HG03457 (cell line): Measurements from ENCODE around the gene USP17L22.
"Not testable (repeated sequence)": the region's sequence is repeated elsewhere in the genome, so short reads cannot be mapped to it uniquely, and the experiment has no call there.

Experiments
- ATAC-seq: cut with Tn5 transposase; IDR thresholded peaks from one replicate; pipeline ENCODE4 v1.9.1; 2021; ENCODE audit warnings: moderate number of reproducible peaks; ENCODE audit not compliant: unreplicated experiment

USP17L22 gene, protein sequence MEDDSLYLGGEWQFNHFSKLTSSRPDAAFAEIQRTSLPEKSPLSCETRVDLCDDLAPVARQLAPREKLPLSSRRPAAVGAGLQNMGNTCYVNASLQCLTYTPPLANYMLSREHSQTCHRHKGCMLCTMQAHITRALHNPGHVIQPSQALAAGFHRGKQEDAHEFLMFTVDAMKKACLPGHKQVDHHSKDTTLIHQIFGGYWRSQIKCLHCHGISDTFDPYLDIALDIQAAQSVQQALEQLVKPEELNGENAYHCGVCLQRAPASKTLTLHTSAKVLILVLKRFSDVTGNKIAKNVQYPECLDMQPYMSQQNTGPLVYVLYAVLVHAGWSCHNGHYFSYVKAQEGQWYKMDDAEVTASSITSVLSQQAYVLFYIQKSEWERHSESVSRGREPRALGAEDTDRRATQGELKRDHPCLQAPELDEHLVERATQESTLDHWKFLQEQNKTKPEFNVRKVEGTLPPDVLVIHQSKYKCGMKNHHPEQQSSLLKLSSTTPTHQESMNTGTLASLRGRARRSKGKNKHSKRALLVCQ

DNA sequence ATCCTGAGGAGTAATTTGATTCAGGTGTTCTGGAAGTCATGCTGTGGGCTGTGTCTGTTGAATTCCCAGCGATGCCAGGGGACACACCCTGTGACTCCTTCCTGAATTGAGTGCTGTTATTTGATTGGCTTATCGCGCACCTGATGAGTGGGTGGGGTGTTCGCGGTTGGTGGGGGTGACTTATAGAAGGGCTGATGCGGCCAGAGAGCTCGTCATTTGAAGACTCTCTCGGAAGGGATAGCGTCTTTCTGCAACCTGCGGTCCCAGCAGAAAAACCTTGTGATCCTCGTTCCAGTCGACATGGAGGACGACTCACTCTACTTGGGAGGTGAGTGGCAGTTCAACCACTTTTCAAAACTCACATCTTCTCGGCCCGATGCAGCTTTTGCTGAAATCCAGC lies at the start of gene USP17L22:
USP17L22 (plus strand) TSS at position 301 of the 400 bp plus-strand sequence; CDS start at position 301, 0 bp downstream.
- ATAC-seq, result not testable (repeated sequence)

DNA sequence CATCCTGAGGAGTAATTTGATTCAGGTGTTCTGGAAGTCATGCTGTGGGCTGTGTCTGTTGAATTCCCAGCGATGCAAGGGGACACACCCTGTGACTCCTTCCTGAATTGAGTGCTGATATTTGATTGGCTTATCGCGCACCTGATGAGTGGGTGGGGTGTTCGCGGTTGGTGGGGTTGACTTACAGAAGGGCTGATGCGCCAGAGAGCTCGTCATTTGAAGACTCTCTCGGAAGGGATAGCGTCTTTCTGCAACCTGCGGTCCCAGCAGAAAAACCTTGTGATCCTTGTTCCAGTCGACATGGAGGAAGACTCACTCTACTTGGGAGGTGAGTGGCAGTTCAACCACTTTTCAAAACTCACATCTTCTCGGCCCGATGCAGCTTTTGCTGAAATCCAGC lies 47.6 kb upstream of the USP17L22 start, which contains the start of gene USP17L12:
USP17L12 (plus strand) TSS at position 301 of the 400 bp plus-strand sequence; CDS start at position 301, 0 bp downstream.
- not testable (repeated sequence) for ATAC-seq

DNA sequence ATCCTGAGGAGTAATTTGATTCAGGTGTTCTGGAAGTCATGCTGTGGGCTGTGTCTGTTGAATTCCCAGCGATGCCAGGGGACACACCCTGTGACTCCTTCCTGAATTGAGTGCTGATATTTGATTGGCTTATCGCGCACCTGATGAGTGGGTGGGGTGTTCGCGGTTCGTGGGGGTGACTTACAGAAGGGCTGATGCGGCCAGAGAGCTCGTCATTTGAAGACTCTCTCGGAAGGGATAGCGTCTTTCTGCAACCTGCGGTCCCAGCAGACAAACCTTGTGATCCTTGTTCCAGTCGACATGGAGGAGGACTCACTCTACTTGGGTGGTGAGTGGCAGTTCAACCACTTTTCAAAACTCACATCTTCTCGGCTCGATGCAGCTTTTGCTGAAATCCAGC lies 42.8 kb upstream of the USP17L22 start, which contains the start of gene USP17L13:
USP17L13 (plus strand) TSS at position 301 of the 400 bp plus-strand sequence; CDS start at position 301, 0 bp downstream.
- not testable (repeated sequence) for ATAC-seq

DNA sequence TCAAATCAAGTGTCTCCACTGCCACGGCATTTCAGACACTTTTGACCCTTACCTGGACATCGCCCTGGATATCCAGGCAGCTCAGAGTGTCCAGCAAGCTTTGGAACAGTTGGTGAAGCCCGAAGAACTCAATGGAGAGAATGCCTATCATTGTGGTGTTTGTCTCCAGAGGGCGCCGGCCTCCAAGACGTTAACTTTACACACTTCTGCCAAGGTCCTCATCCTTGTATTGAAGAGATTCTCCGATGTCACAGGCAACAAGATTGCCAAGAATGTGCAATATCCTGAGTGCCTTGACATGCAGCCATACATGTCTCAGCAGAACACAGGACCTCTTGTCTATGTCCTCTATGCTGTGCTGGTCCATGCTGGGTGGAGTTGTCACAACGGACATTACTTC lies 37.2 kb upstream of the USP17L22 start:
- not testable (repeated sequence) for ATAC-seq

DNA sequence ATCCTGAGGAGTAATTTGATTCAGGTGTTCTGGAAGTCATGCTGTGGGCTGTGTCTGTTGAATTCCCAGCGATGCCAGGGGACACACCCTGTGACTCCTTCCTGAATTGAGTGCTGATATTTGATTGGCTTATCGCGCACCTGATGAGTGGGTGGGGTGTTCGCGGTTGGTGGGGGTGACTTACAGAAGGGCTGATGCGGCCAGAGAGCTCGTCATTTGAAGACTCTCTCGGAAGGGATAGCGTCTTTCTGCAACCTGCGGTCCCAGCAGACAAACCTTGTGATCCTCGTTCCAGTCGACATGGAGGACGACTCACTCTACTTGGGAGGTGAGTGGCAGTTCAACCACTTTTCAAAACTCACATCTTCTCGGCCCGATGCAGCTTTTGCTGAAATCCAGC lies 33.3 kb upstream of the USP17L22 start, which contains the start of gene USP17L15:
USP17L15 (plus strand) TSS at position 301 of the 400 bp plus-strand sequence; CDS start at position 301, 0 bp downstream.
- ATAC-seq, result not testable (repeated sequence)

DNA sequence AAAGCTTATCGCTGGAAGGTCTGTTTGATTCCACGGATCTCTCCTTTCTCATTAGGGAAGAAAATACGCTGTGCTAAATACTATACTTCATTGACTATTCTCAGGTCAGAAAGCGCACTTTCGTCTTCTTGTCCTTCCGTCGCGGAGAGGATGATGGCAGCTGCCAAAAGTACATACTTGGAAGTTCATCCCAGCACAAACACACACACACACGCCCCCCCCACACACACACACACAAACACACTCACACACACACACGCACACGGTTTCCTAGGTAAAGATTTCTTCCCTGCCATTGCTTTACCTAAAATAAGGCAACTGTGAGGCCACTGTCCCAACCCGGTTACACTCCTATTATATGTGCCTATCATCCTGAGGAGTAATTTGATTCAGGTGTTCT lies 29.0 kb upstream of the USP17L22 start:
- ATAC-seq, result not testable (repeated sequence)

DNA sequence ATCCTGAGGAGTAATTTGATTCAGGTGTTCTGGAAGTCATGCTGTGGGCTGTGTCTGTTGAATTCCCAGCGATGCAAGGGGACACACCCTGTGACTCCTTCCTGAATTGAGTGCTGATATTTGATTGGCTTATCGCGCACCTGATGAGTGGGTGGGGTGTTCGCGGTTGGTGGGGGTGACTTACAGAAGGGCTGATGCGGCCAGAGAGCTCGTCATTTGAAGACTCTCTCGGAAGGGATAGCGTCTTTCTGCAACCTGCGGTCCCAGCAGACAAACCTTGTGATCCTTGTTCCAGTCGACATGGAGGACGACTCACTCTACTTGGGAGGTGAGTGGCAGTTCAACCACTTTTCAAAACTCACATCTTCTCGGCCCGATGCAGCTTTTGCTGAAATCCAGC lies 23.8 kb upstream of the USP17L22 start, which contains the start of gene USP17L17:
USP17L17 (plus strand) TSS at position 301 of the 400 bp plus-strand sequence; CDS start at position 301, 0 bp downstream.
- not testable (repeated sequence) for ATAC-seq

DNA sequence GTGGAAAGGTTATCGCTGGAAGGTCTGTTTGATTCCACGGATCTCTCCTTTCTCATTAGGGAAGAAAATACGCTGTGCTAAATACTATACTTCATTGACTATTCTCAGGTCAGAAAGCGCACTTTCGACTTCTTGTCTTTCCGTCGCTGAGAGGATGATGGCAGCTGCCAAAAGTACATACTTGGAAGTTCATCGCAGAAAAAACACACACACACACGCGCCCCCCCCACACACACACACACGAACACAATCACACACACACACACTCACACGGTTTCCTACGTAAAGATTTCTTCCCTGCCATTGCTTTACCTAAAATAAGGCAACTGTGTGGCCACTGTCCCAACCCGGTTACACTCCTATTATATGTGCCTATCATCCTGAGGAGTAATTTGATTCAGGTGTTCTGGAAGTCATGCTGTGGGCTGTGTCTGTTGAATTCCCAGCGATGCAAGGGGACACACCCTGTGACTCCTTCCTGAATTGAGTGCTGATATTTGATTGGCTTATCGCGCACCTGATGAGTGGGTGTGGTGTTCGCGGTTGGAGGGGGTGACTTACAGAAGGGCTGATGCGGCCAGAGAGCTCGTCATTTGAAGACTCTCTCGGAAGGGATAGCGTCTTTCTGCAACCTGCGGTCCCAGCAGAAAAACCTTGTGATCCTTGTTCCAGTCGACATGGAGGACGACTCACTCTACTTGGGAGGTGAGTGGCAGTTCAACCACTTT lies 19.3 kb upstream of the USP17L22 start, which contains the start of gene USP17L18:
USP17L18 (plus strand) TSS at position 678 of the 728 bp plus-strand sequence; CDS start at position 678, 0 bp downstream.
- ATAC-seq, result not testable (repeated sequence)

DNA sequence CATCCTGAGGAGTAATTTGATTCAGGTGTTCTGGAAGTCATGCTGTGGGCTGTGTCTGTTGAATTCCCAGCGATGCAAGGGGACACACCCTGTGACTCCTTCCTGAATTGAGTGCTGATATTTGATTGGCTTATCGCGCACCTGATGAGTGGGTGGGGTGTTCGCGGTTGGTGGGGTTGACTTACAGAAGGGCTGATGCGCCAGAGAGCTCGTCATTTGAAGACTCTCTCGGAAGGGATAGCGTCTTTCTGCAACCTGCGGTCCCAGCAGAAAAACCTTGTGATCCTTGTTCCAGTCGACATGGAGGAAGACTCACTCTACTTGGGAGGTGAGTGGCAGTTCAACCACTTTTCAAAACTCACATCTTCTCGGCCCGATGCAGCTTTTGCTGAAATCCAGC lies 14.3 kb upstream of the USP17L22 start, which contains the start of gene USP17L19:
USP17L19 (plus strand) TSS at position 301 of the 400 bp plus-strand sequence; CDS start at position 301, 0 bp downstream.
- ATAC-seq, result not testable (repeated sequence)

DNA sequence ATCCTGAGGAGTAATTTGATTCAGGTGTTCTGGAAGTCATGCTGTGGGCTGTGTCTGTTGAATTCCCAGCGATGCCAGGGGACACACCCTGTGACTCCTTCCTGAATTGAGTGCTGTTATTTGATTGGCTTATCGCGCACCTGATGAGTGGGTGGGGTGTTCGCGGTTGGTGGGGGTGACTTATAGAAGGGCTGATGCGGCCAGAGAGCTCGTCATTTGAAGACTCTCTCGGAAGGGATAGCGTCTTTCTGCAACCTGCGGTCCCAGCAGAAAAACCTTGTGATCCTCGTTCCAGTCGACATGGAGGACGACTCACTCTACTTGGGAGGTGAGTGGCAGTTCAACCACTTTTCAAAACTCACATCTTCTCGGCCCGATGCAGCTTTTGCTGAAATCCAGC lies 9.6 kb upstream of the USP17L22 start, which contains the start of gene USP17L20:
USP17L20 (plus strand) TSS at position 301 of the 400 bp plus-strand sequence; CDS start at position 301, 0 bp downstream.
- not testable (repeated sequence) for ATAC-seq

DNA sequence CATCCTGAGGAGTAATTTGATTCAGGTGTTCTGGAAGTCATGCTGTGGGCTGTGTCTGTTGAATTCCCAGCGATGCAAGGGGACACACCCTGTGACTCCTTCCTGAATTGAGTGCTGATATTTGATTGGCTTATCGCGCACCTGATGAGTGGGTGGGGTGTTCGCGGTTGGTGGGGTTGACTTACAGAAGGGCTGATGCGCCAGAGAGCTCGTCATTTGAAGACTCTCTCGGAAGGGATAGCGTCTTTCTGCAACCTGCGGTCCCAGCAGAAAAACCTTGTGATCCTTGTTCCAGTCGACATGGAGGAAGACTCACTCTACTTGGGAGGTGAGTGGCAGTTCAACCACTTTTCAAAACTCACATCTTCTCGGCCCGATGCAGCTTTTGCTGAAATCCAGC lies 4.8 kb upstream of the USP17L22 start, which contains the start of gene USP17L21:
USP17L21 (plus strand) TSS at position 301 of the 400 bp plus-strand sequence; CDS start at position 301, 0 bp downstream.
- ATAC-seq, result not testable (repeated sequence)

DNA sequence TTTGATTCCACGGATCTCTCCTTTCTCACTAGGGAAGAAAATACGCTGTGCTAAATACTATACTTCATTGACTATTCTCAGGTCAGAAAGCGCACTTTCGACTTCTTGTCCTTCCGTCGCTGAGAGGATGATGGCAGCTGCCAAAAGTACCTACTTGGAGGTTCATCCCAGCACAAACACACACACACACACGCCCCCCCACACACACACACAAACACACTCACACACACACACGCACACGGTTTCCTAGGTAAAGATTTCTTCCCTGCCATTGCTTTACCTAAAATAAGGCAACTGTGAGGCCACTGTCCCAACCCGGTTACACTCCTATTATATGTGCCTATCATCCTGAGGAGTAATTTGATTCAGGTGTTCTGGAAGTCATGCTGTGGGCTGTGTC lies 4.3 kb downstream of the USP17L22 start:
- not testable (repeated sequence) for ATAC-seq
